Metanephros (tissue), 2 donors: ENCODE data around the gene FNDC3B. TPM values are rescaled to one million over a fixed set of nuclear protein-coding genes. Genes with fewer than 3 reads are reported as not detected.

Experiments used
- small RNA-seq: library from RNA; depleted of rRNA; stranded (forward); fragments of <200 nt; gene quantifications from one replicate; pipeline ENCODE3, GENCODE V24; 2014; ENCODE audit warnings: low replicate concordance
- total RNA-seq: library from RNA; depleted of rRNA; stranded (reverse); fragments of >200 nt; gene quantifications from one replicate; pipeline ENCODE4 v1.2.3, GENCODE V29; 2014

FNDC3B gene
- total RNA-seq: 110 TPM

GRCh38 chr3:172039436-172040077 lies at the start of gene FNDC3B:
Gene FNDC3B (plus strand): TSS chr3:172039578. CDS start chr3:172112480, 72,902 bp downstream.

GRCh38 chr3:172447611-172448579 lies 408.5 kb downstream of the FNDC3B start, which contains the start of gene GHSR:
Gene GHSR (minus strand): TSS chr3:172448456. CDS start chr3:172448413, 43 bp downstream.

Small RNA genes lying within 50 kb of the gene (small RNA-seq; reads per million reads assigned to genes)
- gene RN7SL141P: not detected

Other genes starting within 250 kb of the FNDC3B start
- gene PLD1, start 229.1 kb upstream of the FNDC3B start, total RNA-seq: 29.8 TPM
- not detected for gene TMEM212, start 196.2 kb upstream of the FNDC3B start, total RNA-seq